Liver (tissue), 9 donors: ENCODE results near the gene CDH13. TPM values are rescaled to one million over a fixed set of nuclear protein-coding genes. Genes with fewer than 3 reads are reported as not detected.

Source experiments
- DNase-seq: peaks from one replicate; pipeline ENCODE4 v3.0.0-alpha.2; 2017; ENCODE audit warnings: low spot score
- H3K27ac ChIP-seq, 2 donors: one replicate each; pipeline ENCODE4 v1.7.0; 2013; ENCODE audit warnings: inconsistent platforms in 2 of 2, low read length in 2 of 2, control low read depth in 1 of 2, low read depth in 1 of 2, mild to moderate bottlenecking in 1 of 2
- H3K27me3 ChIP-seq, 4 donors: one replicate each; pipeline versions ENCODE4 v1.6.1 to v1.7.0; 2013; ENCODE audit warnings: low read length in 3 of 4, inconsistent platforms in 1 of 4, mild to moderate bottlenecking in 1 of 4, moderate library complexity in 1 of 4; ENCODE audit not compliant: control insufficient read depth in 4 of 4, insufficient read depth in 4 of 4
- H3K36me3 ChIP-seq, 4 donors: one replicate each; pipeline versions ENCODE4 v1.6.1 to v1.7.0; 2013; ENCODE audit warnings: low read length in 3 of 4, mild to moderate bottlenecking in 3 of 4, low read depth in 1 of 4, moderate library complexity in 1 of 4; ENCODE audit not compliant: control insufficient read depth in 4 of 4, insufficient read depth in 3 of 4
- H3K4me1 ChIP-seq, 4 donors: one replicate each; pipeline versions ENCODE4 v1.6.1 to v1.7.0; 2013; ENCODE audit warnings: low read length in 3 of 4, mild to moderate bottlenecking in 3 of 4, moderate library complexity in 1 of 4; ENCODE audit not compliant: control insufficient read depth in 4 of 4, insufficient read depth in 4 of 4
- H3K4me3 ChIP-seq, 3 donors: one replicate each; pipeline versions ENCODE4 v1.6.1 to v1.7.0; 2013; ENCODE audit warnings: low read length in 3 of 3, control low read depth in 1 of 3, low read depth in 1 of 3, mild to moderate bottlenecking in 1 of 3
- H3K9ac ChIP-seq, 2 donors: one replicate each; pipeline ENCODE4 v1.7.0; 2013; ENCODE audit warnings: low read length in 2 of 2, mild to moderate bottlenecking in 2 of 2, moderate library complexity in 2 of 2, control low read depth in 1 of 2, low read depth in 1 of 2
- H3K9me3 ChIP-seq, 4 donors: one replicate each; pipeline versions ENCODE4 v1.6.1 to v1.7.0; 2013; ENCODE audit warnings: low read length in 3 of 4; ENCODE audit not compliant: control insufficient read depth in 4 of 4
- ATF3 ChIP-seq: IDR thresholded peaks from 2 replicates; pipeline ENCODE4 v1.6.1; 2016; ENCODE audit warnings: antibody characterized with exemption
- CTCF ChIP-seq: fragments of 150-350 bp; IDR thresholded peaks from 2 replicates; pipeline ENCODE4 v1.5.1; 2017; ENCODE audit warnings: improper control_type of control experiment, low read depth, low read length; ENCODE audit not compliant: missing input control
- FOXA2 ChIP-seq: IDR thresholded peaks from 2 replicates; pipeline ENCODE4 v1.6.1; 2016; ENCODE audit warnings: antibody characterized with exemption
- GABPA ChIP-seq, 2 donors: IDR thresholded peaks in 1 of 2; conservative IDR thresholded peaks in 1 of 2; 2 replicates each; pipeline ENCODE4 v1.6.1; 2016; ENCODE audit warnings: antibody characterized with exemption in 2 of 2, mild to moderate bottlenecking in 1 of 2, moderate library complexity in 1 of 2
- HNF4A ChIP-seq, 2 donors: conservative IDR thresholded peaks; 2 replicates each; pipeline ENCODE4 v1.6.1; 2016; ENCODE audit warnings: antibody characterized with exemption in 2 of 2, mild to moderate bottlenecking in 2 of 2
- HNF4G ChIP-seq: IDR thresholded peaks from 2 replicates; pipeline ENCODE4 v1.6.1; 2016; ENCODE audit warnings: antibody characterized with exemption
- JUND ChIP-seq, 2 donors: IDR thresholded peaks; 2 replicates each; pipeline ENCODE4 v1.6.1; 2016; ENCODE audit warnings: antibody characterized with exemption in 2 of 2
- MAX ChIP-seq: IDR thresholded peaks from 2 replicates; pipeline ENCODE4 v1.6.1; 2016; ENCODE audit warnings: antibody characterized with exemption
- NR2F2 ChIP-seq: IDR thresholded peaks from 2 replicates; pipeline ENCODE4 v1.6.1; 2016; ENCODE audit warnings: antibody characterized with exemption
- RAD21 ChIP-seq, 2 donors: IDR thresholded peaks; 2 replicates each; pipeline ENCODE4 v1.6.1; 2016; ENCODE audit warnings: antibody characterized with exemption in 2 of 2, mild to moderate bottlenecking in 2 of 2
- REST ChIP-seq: IDR thresholded peaks from 2 replicates; pipeline ENCODE4 v1.6.1; 2016; ENCODE audit warnings: antibody characterized with exemption, mild to moderate bottlenecking
- RXRA ChIP-seq, 2 donors: IDR thresholded peaks; 2 replicates each; pipeline ENCODE4 v1.6.1; 2017 to 2018; ENCODE audit warnings: antibody characterized with exemption in 2 of 2, mild to moderate bottlenecking in 1 of 2
- SP1 ChIP-seq: IDR thresholded peaks from 2 replicates; pipeline ENCODE4 v1.6.1; 2018; ENCODE audit warnings: antibody characterized with exemption, mild to moderate bottlenecking
- YY1 ChIP-seq: IDR thresholded peaks from 2 replicates; pipeline ENCODE4 v1.6.1; 2016; ENCODE audit warnings: antibody characterized with exemption, mild to moderate bottlenecking
- ZBTB33 ChIP-seq: IDR thresholded peaks from 2 replicates; pipeline ENCODE4 v1.6.1; 2016; ENCODE audit warnings: antibody characterized with exemption
- WGBS: extraction: QIAGEN DNeasy Blood & Tissue Kit; methylation state at CpG from one replicate; pipeline ENCODE4 v1.1.7; 2013; 5-methylcytosine and 5-hydroxymethylcytosine counted together
- polyA plus RNA-seq, 2 donors: library from polyadenylated mRNA; stranded (reverse) in 1 of 2; unstranded in 1 of 2; fragments of 200-250 nt in 1 of 2; fragments of >200 nt in 1 of 2; fragmentation: Nextera tagmentation in 1 of 2; extraction: Ambion mirVana in 1 of 2; gene quantifications; one replicate each; pipeline versions ENCODE4 v1.2.1 to v1.2.3, GENCODE V29; 2013 to 2015
- total RNA-seq, 2 donors: library from RNA; depleted of rRNA; stranded (reverse); fragments of >200 nt; gene quantifications; one replicate each; pipeline ENCODE4 v1.2.3, GENCODE V29; 2014
- donor health status: healthy.
- donor health status: healthy.
- donor health status: healthy.
- donor health status: healthy.
- donor health status: healthy.

Gene CDH13
- total and polyA plus RNA-seq, 4 donors = 0.21 to 1.5 (median 0.58) TPM

- 45% methylated on average over 2 of the region's 2 CpGs for WGBS
These were observed 1142.2 kb downstream of the CDH13 start for GRCh38 chr16:83768986-83769385.

More at GRCh38 chr16:83768986-83769385, 1142.2 kb downstream of the CDH13 start:
- Histone ChIP-seq H3K9ac (no peak overlapping the region), H3K4me3 (no peak overlapping the region), H3K4me1 (no peaks in the 10 kb centered on the region), H3K36me3 (no peaks in the 10 kb centered on the region), H3K27ac (no peak overlapping the region), H3K27me3 (no peaks in the 10 kb centered on the region), H3K9me3 (no peaks in the 10 kb centered on the region)
- DNase-seq = no peak
- TF ChIP-seq HNF4A (conservative IDR thresholded peaks at IDR 0.05) = no peak
- TF ChIP-seq NR2F2 = no peak
- no peak for TF ChIP-seq MAX
- no peak for TF ChIP-seq HNF4G
- TF ChIP-seq RXRA (IDR thresholded peaks at IDR 0.05) = no peak
- no peak for TF ChIP-seq YY1
- no peak for TF ChIP-seq GABPA (IDR thresholded peaks at IDR 0.05 in 1 of 2, conservative IDR thresholded peaks at IDR 0.05 in 1 of 2)
- no peak for TF ChIP-seq CTCF
- no peak for TF ChIP-seq ZBTB33
- no peak for TF ChIP-seq REST
- no peak for TF ChIP-seq RAD21 (IDR thresholded peaks at IDR 0.05)
- no peak for TF ChIP-seq FOXA2
- TF ChIP-seq JUND (IDR thresholded peaks at IDR 0.05) = no peak
- no peak for TF ChIP-seq SP1
- TF ChIP-seq ATF3 = no peak
